Stimulated activated CD4-positive, alpha-beta T cell treated with anti-CD3 and anti-CD28 coated beads, Interleukin-15, amount 100 ng/mL, for 48 hours (primary cell): ENCODE measurements around the gene SLC29A3.
A peak's percentile ranks its signal among the peaks of the same experiment; 100 is the strongest.

Source experiments
- DNase-seq, 2 donors: peaks; one replicate each; pipeline ENCODE4 v3.0.0-alpha.2; 2020; ENCODE audit warnings: low read depth in 2 of 2

Gene SLC29A3

GRCh38 chr10:71368643-71369042, 49.6 kb downstream of the SLC29A3 start:
- DNase-seq = no peak

GRCh38 chr10:71369602-71370001, 50.5 kb downstream of the SLC29A3 start:
- no peak for DNase-seq

GRCh38 chr10:71370031-71370430, 51.0 kb downstream of the SLC29A3 start:
- no peak for DNase-seq

- DNase-seq = no peak
Measured at GRCh38 chr10:71371750-71372166, 52.7 kb downstream of the SLC29A3 start.

GRCh38 chr10:71372882-71373495, 53.9 kb downstream of the SLC29A3 start:
- DNase-seq = no peak

GRCh38 chr10:71374481-71375233, 55.6 kb downstream of the SLC29A3 start:
- DNase-seq = no peak

GRCh38 chr10:71375952-71376351, 56.9 kb downstream of the SLC29A3 start:
- DNase-seq = no peak

GRCh38 chr10:71378336-71379117, 59.5 kb downstream of the SLC29A3 start:
- DNase-seq = no peak

- no peak for DNase-seq
Measured at GRCh38 chr10:71379118-71379766, 60.2 kb downstream of the SLC29A3 start.

GRCh38 chr10:71380841-71381240, 61.8 kb downstream of the SLC29A3 start:
- DNase-seq = no peak

- DNase-seq = no peak
Measured at GRCh38 chr10:71381611-71382010, 62.6 kb downstream of the SLC29A3 start.

- no peak for DNase-seq
Measured at GRCh38 chr10:71382028-71382427, 63.0 kb downstream of the SLC29A3 start.

GRCh38 chr10:71382757-71383156, 63.7 kb downstream of the SLC29A3 start:
- DNase-seq = no peak

- peak; percentile 35 to 66 for DNase-seq
Measured at GRCh38 chr10:71383972-71384687, 65.1 kb downstream of the SLC29A3 start.

- DNase-seq = no peak
Measured at GRCh38 chr10:71388171-71388570, 69.1 kb downstream of the SLC29A3 start.

- DNase-seq = no peak
Measured at GRCh38 chr10:71388583-71389310, 69.7 kb downstream of the SLC29A3 start.

GRCh38 chr10:71389768-71390460, 70.9 kb downstream of the SLC29A3 start:
- no peak for DNase-seq

- no peak for DNase-seq
Measured at GRCh38 chr10:71390461-71390835, 71.4 kb downstream of the SLC29A3 start.

- DNase-seq = no peak
Measured at GRCh38 chr10:71390921-71391690, 72.0 kb downstream of the SLC29A3 start.
